ENCODE results near the gene TMEM184B. TPM values are rescaled to one million over a fixed set of nuclear protein-coding genes. Genes with fewer than 3 reads are reported as not detected.

Gene TMEM184B
- total and polyA plus RNA-seq, 2 of the 8 experiments (the other 6 are each of a cell fraction or from before 2014, with no cell fraction given), result 41.6 to 81.0 TPM

DNA sequence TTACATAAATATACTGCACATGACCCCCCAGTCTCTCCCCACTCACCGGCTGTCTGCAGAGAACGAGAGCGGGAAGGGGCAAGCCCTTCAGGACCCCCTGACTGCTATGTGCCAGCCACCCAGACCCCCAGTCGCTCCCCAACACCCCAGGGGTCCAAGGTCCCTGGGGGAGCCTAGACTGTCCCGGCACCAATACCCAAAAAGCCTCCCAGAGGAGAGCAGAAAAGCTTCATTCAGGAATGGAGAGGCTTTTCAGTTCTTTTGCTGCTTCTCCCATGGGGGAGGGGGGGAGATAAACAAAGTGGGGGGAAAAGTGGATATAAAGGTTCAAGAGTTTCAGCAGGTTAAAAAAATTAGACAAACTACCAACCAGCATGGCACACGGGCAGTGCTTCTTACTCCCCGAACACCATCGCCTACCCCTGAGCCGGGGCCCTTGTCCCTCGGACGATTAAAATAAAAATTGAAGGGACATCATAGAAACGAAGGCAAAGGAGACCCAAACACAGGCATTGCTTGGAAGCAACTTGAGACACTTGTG is 43.1 kb upstream of the TMEM184B start:
- Histone ChIP-seq H3K36me3 (ENCODE audit: control insufficient read depth in 2 of 4, insufficient read depth in 4 of 4, low read length in 3 of 4) (peaks cover 14 to 33% (median 19%) of the 10 kb centered on the region in 4 experiments; a peak in 6 of 8 replicates), H3K4me3 (ENCODE audit: extremely low read depth in 1 of 4, insufficient read depth in 2 of 4, low read depth in 3 of 4, low read length in 4 of 4) (peak overlapping the region; percentile 88 to 99 (median 94)), H4K8ac (ENCODE audit: extremely low read depth, insufficient read depth, low read length) (peak overlapping the region; percentile 73; the same call in 1 of the 2 replicates), H3K23ac (ENCODE audit: insufficient read length) (no peak overlapping the region), H4K5ac (ENCODE audit: insufficient read length, low read depth, low read length) (peak overlapping the region; percentile 3), H3K27me3 (replicated peaks in 1 of 4; ENCODE audit: control insufficient read depth in 3 of 4, extremely low read depth in 1 of 4, insufficient read depth in 3 of 4, low read length in 3 of 4) (no peaks in the 10 kb centered on the region), H3K56ac (replicated peaks; ENCODE audit: insufficient read length, low read depth, low read length) (peak overlapping the region; percentile 3), H3K27ac (ENCODE audit: low read depth, low read length) (peak overlapping the region; percentile 84), H4K91ac (replicated peaks; ENCODE audit: insufficient read length, low read length) (no peak overlapping the region), H3K9ac (replicated peaks in 1 of 4; ENCODE audit: extremely low read depth in 1 of 4, low read depth in 3 of 4, low read length in 3 of 4) (peak overlapping the region; percentile 89 to 97 (median 90)), H2AK5ac (ENCODE audit: low read depth, low read length) (peak overlapping the region; percentile 88; the same call in 1 of the 2 replicates), H2BK5ac (ENCODE audit: low read depth, low read length) (0 out of 2 replicates have a peak overlapping the region, but pooled peaks have one; percentile 20), H3K9me3 (ENCODE audit: insufficient read depth in 2 of 2, low read depth in 1 of 2, low read length in 1 of 2) (no peaks in the 10 kb centered on the region), H2AFZ (ENCODE audit: low read length) (no peak overlapping the region), H2BK120ac (replicated peaks; ENCODE audit: low read depth, low read length) (peak overlapping the region; percentile 2), H4K20me1 (replicated peaks in 1 of 2; ENCODE audit: control insufficient read depth in 1 of 2, insufficient read depth in 2 of 2, low read length in 2 of 2) (peaks cover 30 to 41% of the 10 kb centered on the region in 2 experiments), H2BK15ac (ENCODE audit: low read length) (no peak overlapping the region), H3K14ac (ENCODE audit: insufficient read length) (no peak overlapping the region), H3K79me1 (ENCODE audit: low read depth, low read length) (peaks cover 23% of the 10 kb centered on the region), H3K79me2 (ENCODE audit: control insufficient read depth in 1 of 2, insufficient read depth in 2 of 2, low read length in 2 of 2) (peaks cover 49 to 80% of the 10 kb centered on the region in 2 experiments), H3K23me2 (ENCODE audit: low read depth, low read length) (peaks cover 10% of the 10 kb centered on the region; the same call in 1 of the 2 replicates), H2BK20ac (ENCODE audit: low read length) (no peak overlapping the region), H3K4ac (replicated peaks; ENCODE audit: insufficient read length, low read depth, low read length) (peak overlapping the region; percentile 57), H3K4me1 (replicated peaks in 1 of 4; ENCODE audit: control insufficient read depth in 3 of 4, insufficient read depth in 4 of 4, low read length in 3 of 4) (peaks cover 15 to 47% (median 41%) of the 10 kb centered on the region in 4 experiments), H3K18ac (ENCODE audit: extremely low read depth, low read length) (peak overlapping the region; percentile 82; the same call in 1 of the 2 replicates), H3K4me2 (ENCODE audit: insufficient read depth in 1 of 2, low read depth in 2 of 2, low read length in 2 of 2) (peak overlapping the region; percentile 72 to 91), H2BK12ac (ENCODE audit: low read depth, low read length) (no peak overlapping the region; the same call in 1 of the 2 replicates)
- TF ChIP-seq POLR2A (IDR thresholded peaks at IDR 0.05; ENCODE audit: control extremely low read depth in 1 of 2, low read depth in 2 of 2, low read length in 2 of 2) (0 out of 3 replicates have a peak, but pooled peaks of 1 of the 2 experiments have one; percentile 1), KDM4A (IDR thresholded peaks at IDR 0.05; ENCODE audit: low read depth, low read length, severe bottlenecking) (no peak), ZNF274 (IDR thresholded peaks at IDR 0.05; ENCODE audit: borderline replicate concordance, extremely low read depth, low read length) (no peak), BRCA1 (IDR thresholded peaks at IDR 0.05; ENCODE audit: low read depth, low read length) (no peak), CTBP2 (IDR thresholded peaks at IDR 0.05; ENCODE audit: borderline replicate concordance, insufficient read depth, insufficient read length, low read length) (no peak)
- TF ChIP-seq, protein P1, sequence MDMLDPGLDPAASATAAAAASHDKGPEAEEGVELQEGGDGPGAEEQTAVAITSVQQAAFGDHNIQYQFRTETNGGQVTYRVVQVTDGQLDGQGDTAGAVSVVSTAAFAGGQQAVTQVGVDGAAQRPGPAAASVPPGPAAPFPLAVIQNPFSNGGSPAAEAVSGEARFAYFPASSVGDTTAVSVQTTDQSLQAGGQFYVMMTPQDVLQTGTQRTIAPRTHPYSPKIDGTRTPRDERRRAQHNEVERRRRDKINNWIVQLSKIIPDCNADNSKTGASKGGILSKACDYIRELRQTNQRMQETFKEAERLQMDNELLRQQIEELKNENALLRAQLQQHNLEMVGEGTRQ (IDR thresholded peaks at IDR 0.05; ENCODE audit: low read length), result no peak
- CTCF ChIA-PET (ENCODE audit: partially characterized antibody), result interaction anchor here (0.7 to 3.4 kb wide), 4 partner anchors 10 to 444 kb away, joined by 3 to 20 read pairs (median 5); no protein-coding TSS in a partner anchor
- WGBS, 2 experiments (ENCODE audit: extremely low coverage in 1 of 2, insufficient coverage in 1 of 2, insufficient read length in 1 of 2, insufficient replicate concordance in 2 of 2, low coverage in 1 of 2, low lambda C conversion rate in 2 of 2, missing lambda C conversion rate in 1 of 2), result 18% methylated on average over 12 of the region's 12 CpGs; no CpG with 5 or more reads in 1 of the 2 experiments
- POLR2A ChIA-PET (ENCODE audit: partially characterized antibody), result interaction anchor here (0.7 to 7.6 kb wide), 16 partner anchors 10 to 813 kb away, joined by 3 to 77 read pairs (median 6); no protein-coding TSS in a partner anchor
- no peak for FAIRE-seq
- DNase-seq (ENCODE audit: low read depth in 1 of 2, low spot score in 2 of 2), result no peak
